Spleen (tissue), 11 donors: Measurements from ENCODE around the gene LIMS3. TPM values are rescaled to one million over a fixed set of nuclear protein-coding genes. Genes with fewer than 3 reads are reported as not detected.
"Not testable (repeated sequence)": the region's sequence is repeated elsewhere in the genome, so short reads cannot be mapped to it uniquely, and the experiment has no call there.

Experiments
- DNase-seq: peaks from one replicate; pipeline ENCODE4 v3.0.0-alpha.2; 2020
- H3K27ac ChIP-seq, 8 donors: fragments of 200-600 bp; sonication (generic) in 7 of 8; 1 replicate in 4 of 8; 2 replicates in 4 of 8; pipeline versions ENCODE4 v1.5.0 to v1.8.0; 2016 to 2021; ENCODE audit warnings: inconsistent platforms in 4 of 8, mild to moderate bottlenecking in 4 of 8, moderate library complexity in 1 of 8
- H3K27me3 ChIP-seq, 7 donors: fragments of 200-600 bp; sonication (generic) in 6 of 7; replicated peaks in 1 of 7; 1 replicate in 4 of 7; 2 replicates in 3 of 7; pipeline versions ENCODE4 v1.5.0 to v1.8.0; 2016 to 2021; ENCODE audit warnings: inconsistent platforms in 3 of 7, mild to moderate bottlenecking in 1 of 7
- H3K36me3 ChIP-seq, 6 donors: fragments of 200-600 bp; sonication (generic) in 5 of 6; 1 replicate in 4 of 6; 2 replicates in 2 of 6; pipeline versions ENCODE4 v1.5.0 to v1.8.0; 2016 to 2021; ENCODE audit warnings: inconsistent platforms in 2 of 6
- H3K4me1 ChIP-seq, 6 donors: fragments of 200-600 bp; sonication (generic) in 5 of 6; 1 replicate in 3 of 6; 2 replicates in 3 of 6; pipeline versions ENCODE4 v1.5.0 to v1.8.0; 2016 to 2021; ENCODE audit warnings: inconsistent platforms in 3 of 6
- H3K4me3 ChIP-seq, 8 donors: fragments of 200-600 bp; sonication (generic) in 7 of 8; 1 replicate in 4 of 8; 2 replicates in 4 of 8; pipeline versions ENCODE4 v1.5.0 to v1.8.0; 2016 to 2021; ENCODE audit warnings: inconsistent platforms in 4 of 8, mild to moderate bottlenecking in 4 of 8, moderate library complexity in 2 of 8
- H3K9me3 ChIP-seq, 8 donors: fragments of 200-600 bp; sonication (generic) in 7 of 8; 1 replicate in 4 of 8; 2 replicates in 4 of 8; pipeline versions ENCODE4 v1.5.0 to v1.8.0; 2016 to 2021; ENCODE audit warnings: inconsistent platforms in 4 of 8
- WGBS, 5 donors: extraction: QIAGEN DNeasy Blood & Tissue Kit in 3 of 5; methylation state at CpG; one replicate each; pipeline versions ENCODE4 v1.1.5 to v1.1.7; 2013 to 2018; 5-methylcytosine and 5-hydroxymethylcytosine counted together
- intact Hi-C: fragments of 100-400 bp; cut with DNase I; formaldehyde crosslinking; loops from one replicate; pipeline ENCODE4 v1.15.0; 2023; ENCODE audit warnings: low total_unique reads
- polyA plus RNA-seq, 3 donors: library from polyadenylated mRNA; stranded (reverse); fragments of 200-250 nt; gene quantifications; one replicate each; pipeline ENCODE4 v1.2.1, GENCODE V29; 2013
- total RNA-seq, 7 donors: library from RNA; depleted of rRNA in 3 of 7; stranded (reverse); fragments of >200 nt in 3 of 7; fragmentation: NEBNext Ultra II Directional in 4 of 7; extraction: Animal tissue kit (Norgen Biotek cat#: 25700) in 4 of 7; gene quantifications; one replicate each; pipeline versions ENCODE4 v1.1.0 to v1.2.1, GENCODE V29; 2016 to 2021
- donor health status: healthy with polysubstance abuse.
- donor health status: DM: no; HTN: no; CAD: no; lungs with moderate emphysema.
- donor health status: DM: no; HTN: no; CAD: no.
- donor health status: Bipolar disorder and iron deficiency.
- donor health status: healthy.
- donor health status: DM: no; HTN: no; CAD: no.
- donor health status: DM: yes; HTN: yes; CAD: no.

LIMS3 gene
- total and polyA plus RNA-seq, 10 donors: 0.42 to 3.5 (median 1.4) TPM

DNA sequence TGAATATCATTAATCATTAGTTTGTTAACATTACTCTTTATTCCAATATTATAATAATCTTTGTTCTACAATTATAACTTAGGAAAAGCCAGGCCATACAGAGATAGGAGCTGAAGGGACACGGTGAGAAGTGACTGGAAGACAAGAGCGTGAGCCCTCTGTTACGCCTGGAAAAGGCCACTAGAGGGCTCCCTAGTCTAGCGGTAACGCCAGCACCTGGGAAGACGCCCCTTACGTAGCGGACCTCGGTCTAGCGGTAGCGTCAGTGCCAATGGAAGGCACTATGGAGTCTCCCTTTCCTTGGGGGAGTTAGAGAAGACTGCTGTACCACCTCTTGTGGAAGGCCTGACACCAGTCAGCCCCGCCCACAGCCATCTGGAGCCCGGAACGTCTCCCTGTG is 71.4 kb downstream of the LIMS3 start:
- H3K9me3 ChIP-seq, intact Hi-C loops, DNase-seq, H3K36me3 ChIP-seq, H3K27me3 ChIP-seq, H3K4me3 ChIP-seq, H3K4me1 ChIP-seq, H3K27ac ChIP-seq: not testable (repeated sequence)
- no CpG with 5 or more reads among the region's 14 CpGs for WGBS, 5 donors

DNA sequence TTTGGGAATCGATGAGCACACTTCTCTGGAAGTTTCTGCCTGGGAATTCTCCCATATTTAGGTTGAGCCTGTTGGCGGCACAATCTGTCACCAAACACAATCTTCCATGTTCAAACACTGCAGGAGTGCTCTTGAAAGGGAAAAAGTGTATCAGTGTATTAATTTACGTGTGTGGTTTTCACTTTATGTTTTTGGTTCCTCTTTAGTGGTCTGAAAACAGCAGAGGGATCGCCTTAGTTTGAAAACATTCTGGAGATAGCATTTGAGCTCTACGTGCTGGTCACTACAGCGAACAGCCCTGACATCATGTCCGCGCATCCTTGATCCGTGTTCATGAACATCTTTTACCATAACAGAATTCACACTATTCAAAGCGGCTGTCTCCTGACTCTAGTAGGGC is 73.2 kb downstream of the LIMS3 start:
- DNase-seq, intact Hi-C loops, H3K4me1 ChIP-seq, H3K4me3 ChIP-seq, H3K27ac ChIP-seq, H3K27me3 ChIP-seq, H3K36me3 ChIP-seq, H3K9me3 ChIP-seq: not testable (repeated sequence)
- WGBS, 5 donors: no CpG with 5 or more reads among the region's 10 CpGs

Other genes starting within 250 kb of the LIMS3 start
- 100 to 1,000 TPM in 1 of 7 donors, 10 to 100 TPM in 6; 13.5 to 106 (median 51.1) TPM for gene RGPD5, start 104.4 kb upstream of the LIMS3 start, total RNA-seq
- gene RGPD5, start 104.4 kb upstream of the LIMS3 start, polyA plus RNA-seq: 1 to 10 TPM; 6.7 to 9.5 (median 6.9) TPM
- 10 to 100 TPM in 2 of 7 donors, 1 to 10 TPM in 5; 6.0 to 14.5 (median 7.2) TPM for gene MALL, start 217.1 kb downstream of the LIMS3 start, total RNA-seq
- gene MALL, start 217.1 kb downstream of the LIMS3 start, polyA plus RNA-seq: 1 to 10 TPM; 1.7 to 2.7 (median 2.1) TPM